GM23338 (cell line): ENCODE data around the gene CHST15.

Source experiments
- CTCF ChIP-seq, 2 experiments: fragments of 200-600 bp in 1 of 2; sonication (generic) in 1 of 2; conservative IDR thresholded peaks; 2 replicates each; pipeline versions ENCODE4 v1.5.1 to v1.6.1; 2016 to 2017; ENCODE audit warnings: antibody characterized with exemption in 2 of 2, low read depth in 2 of 2, mild to moderate bottlenecking in 2 of 2, moderate library complexity in 1 of 2
- EZH2 ChIP-seq: fragments of 200-600 bp; sonication (generic); IDR thresholded peaks from one replicate; pipeline ENCODE4 v1.8.0; 2017; ENCODE audit warnings: antibody characterized with exemption, mild to moderate bottlenecking, low read depth; ENCODE audit not compliant: unreplicated experiment
- EZH2phosphoT487 ChIP-seq: fragments of 200-600 bp; sonication (generic); IDR thresholded peaks from one replicate; pipeline ENCODE4 v1.8.1; 2018; ENCODE audit warnings: antibody characterized with exemption; ENCODE audit not compliant: unreplicated experiment
- NANOG ChIP-seq: IDR thresholded peaks from 2 replicates; pipeline ENCODE4 v1.6.1; 2016; ENCODE audit warnings: antibody characterized with exemption, borderline replicate concordance
- POLR2AphosphoS5 ChIP-seq: IDR thresholded peaks from 2 replicates; pipeline ENCODE4 v1.6.1; 2016; ENCODE audit warnings: antibody characterized with exemption, low read depth
- STAT1 ChIP-seq: IDR thresholded peaks from one replicate; pipeline ENCODE4 v1.6.1; 2016; ENCODE audit warnings: antibody characterized with exemption; ENCODE audit not compliant: unreplicated experiment
- ZNF114 ChIP-seq: fragments of 250-450 bp; sonication (Bioruptor Pico); IDR thresholded peaks from 2 replicates; pipeline ENCODE4 v1.5.0; 2020; ENCODE audit warnings: mild to moderate bottlenecking, moderate library complexity

DNA sequence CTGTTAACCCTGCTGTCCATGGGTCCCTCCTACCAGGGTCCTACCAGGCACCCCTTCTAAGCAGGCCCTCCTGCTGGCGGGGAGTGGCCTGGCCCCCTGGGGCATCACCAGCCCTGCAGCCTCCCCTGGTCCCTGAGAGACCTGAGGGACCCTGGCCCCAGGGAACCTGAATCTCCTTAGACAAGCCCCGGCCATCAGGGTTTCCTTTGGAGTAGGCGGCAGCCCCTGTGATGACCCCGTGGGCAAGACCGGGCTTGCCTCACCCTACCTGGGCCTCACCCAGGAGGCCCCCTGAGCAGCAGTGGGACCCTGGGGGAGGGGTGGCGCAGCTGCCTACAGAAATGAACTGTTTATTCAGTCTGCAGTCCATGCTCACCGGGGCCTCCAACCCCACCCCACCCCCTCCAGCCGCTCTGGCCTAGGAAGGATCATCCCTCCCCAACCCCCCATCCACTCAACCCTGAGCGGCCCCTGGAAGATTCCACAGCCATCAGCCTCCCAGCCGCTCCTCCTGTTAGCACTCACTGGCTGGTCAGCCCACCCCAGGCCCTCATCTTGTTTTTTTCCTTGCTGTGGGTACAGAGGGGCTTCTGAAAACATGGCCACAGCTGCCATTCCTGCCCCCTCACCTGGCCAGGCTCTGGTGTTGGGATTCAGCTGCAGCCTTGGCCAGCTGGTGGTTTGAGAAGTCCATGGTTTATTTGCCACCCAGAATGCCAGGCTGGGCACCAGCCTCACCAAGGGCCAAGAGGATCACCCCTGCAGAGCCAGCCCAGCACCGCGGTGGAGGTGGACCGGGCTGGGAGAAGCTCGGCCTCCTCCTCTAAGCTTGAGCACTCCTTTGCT, 34.8 kb upstream of the CHST15 start:
- TF ChIP-seq CTCF (conservative IDR thresholded peaks at IDR 0.05; ENCODE audit: low read depth in 2 of 2) (no peak), POLR2AphosphoS5 (no peak), ZNF114 (CRISPR knock-in tag) (no peak), EZH2 (no peak), STAT1 (no peak), EZH2phosphoT487 (no peak), NANOG (no peak)
